ENCODE data around the gene SOWAHA.
"Not testable (repeated sequence)": the region's sequence is repeated elsewhere in the genome, so short reads cannot be mapped to it uniquely, and the experiment has no call there.

Gene SOWAHA

GRCh38 chr5:132853323-132853722 is 40.2 kb downstream of the SOWAHA start:
- no peak for DNase-seq (ENCODE audit: low spot score)

GRCh38 chr5:132853790-132854189 is 40.7 kb downstream of the SOWAHA start:
- DNase-seq (ENCODE audit: low spot score) = no peak

- DNase-seq (ENCODE audit: low spot score) = no peak
Observed at GRCh38 chr5:132854301-132854700, 41.2 kb downstream of the SOWAHA start.

GRCh38 chr5:132854992-132855391 is 41.9 kb downstream of the SOWAHA start:
- not testable (repeated sequence) for DNase-seq (ENCODE audit: low spot score)

- DNase-seq (ENCODE audit: low spot score) = no peak
Observed at GRCh38 chr5:132856011-132856410, 42.9 kb downstream of the SOWAHA start.

GRCh38 chr5:132859889-132860437 is 46.9 kb downstream of the SOWAHA start:
- no peak for DNase-seq (ENCODE audit: low spot score)

GRCh38 chr5:132860742-132861141 is 47.6 kb downstream of the SOWAHA start:
- DNase-seq (ENCODE audit: low spot score) = no peak

GRCh38 chr5:132865668-132866341 is 52.7 kb downstream of the SOWAHA start:
- no peak for DNase-seq (ENCODE audit: low spot score)

Data from HuH-7.5 (cell line).